Activated CD4-positive, alpha-beta T cell treated with anti-CD3 and anti-CD28 coated beads for 1 hour (primary cell): ENCODE data around the gene ARMCX4.
"Not testable (repeated sequence)": the region's sequence is repeated elsewhere in the genome, so short reads cannot be mapped to it uniquely, and the experiment has no call there.

ENCODE experiments used
- DNase-seq: peaks from one replicate; pipeline ENCODE4 v3.0.0-alpha.2; 2020

ARMCX4 gene

DNA sequence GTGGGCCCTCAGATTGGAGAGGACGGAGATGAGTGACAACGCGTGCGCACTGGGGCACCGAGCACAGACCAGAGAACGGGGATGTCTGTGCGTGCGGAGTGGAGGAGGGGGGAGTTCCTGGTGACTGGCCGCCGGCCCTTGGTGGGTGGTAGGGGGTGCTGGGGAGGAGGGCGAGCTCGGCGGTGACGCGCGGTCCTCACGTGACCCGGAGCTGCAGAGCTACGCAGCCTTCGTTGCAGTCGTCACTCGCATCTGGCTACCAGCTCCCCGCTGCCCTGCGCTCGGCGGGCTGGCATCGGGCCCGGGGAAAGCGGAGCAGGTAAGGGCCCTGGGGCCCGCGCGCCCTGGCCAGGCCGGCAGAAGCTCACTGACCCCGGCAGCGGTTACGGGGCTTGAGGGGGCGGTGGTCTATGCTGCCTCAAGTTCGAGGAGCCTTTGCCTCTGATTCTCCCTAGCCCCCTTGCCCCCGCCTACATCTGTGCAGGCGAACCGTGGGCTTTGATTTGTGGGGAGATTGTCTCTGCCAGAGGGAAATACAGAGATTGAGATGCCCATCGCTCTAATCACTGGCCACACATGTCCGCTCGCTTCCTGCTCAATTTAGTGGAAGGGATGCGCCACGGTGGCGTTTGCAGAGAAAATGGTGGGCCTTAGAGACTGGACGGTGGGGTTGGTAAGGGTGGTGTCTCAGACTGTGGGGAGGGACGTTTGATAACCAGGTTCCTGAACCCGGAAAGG lies at the start of gene ARMCX4:
TSS of gene ARMCX4 (plus strand) at position 245 of the 738 bp plus-strand sequence. CDS start 3,134 bp downstream, outside the sequence.
- DNase-seq: peak; percentile 16

DNA sequence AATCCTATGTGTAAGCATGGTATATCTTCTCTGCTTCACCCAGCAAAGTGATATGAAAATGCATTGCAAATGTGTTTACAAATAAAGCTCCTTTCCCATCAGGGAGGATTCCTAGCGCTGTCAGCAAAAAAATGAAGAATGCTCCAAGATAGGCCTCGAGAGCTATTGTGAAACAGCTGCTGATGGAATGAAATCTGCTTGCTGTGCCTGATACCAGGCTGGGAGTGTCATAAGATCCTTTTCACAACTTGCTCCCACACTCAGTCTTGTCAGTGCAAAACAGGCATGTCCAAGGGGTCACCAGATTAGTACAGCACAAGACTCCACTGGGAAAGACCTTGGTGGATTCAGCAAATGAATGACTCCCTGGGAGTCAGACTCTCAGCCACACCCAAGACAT lies 43.2 kb upstream of the ARMCX4 start:
- DNase-seq: no peak

DNA sequence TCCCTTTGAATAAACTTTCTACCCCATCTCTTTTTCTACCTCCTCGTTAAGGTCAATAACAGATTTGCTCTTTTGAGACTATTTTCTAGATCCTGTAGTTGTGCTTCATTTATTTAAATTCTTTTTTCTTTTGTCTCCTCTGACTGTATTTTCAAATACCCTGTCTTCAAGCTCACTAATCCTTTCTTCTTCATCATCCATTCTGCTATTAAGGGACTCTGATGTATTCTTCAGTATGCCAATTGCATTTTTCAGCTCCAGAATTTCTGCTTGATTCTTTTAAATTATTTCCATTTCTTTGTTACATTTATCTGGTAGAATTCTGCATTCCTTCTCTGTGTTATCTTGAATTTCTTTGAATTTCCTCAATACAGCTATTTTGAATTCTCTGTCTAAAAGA lies 36.0 kb upstream of the ARMCX4 start:
- no peak for DNase-seq

DNA sequence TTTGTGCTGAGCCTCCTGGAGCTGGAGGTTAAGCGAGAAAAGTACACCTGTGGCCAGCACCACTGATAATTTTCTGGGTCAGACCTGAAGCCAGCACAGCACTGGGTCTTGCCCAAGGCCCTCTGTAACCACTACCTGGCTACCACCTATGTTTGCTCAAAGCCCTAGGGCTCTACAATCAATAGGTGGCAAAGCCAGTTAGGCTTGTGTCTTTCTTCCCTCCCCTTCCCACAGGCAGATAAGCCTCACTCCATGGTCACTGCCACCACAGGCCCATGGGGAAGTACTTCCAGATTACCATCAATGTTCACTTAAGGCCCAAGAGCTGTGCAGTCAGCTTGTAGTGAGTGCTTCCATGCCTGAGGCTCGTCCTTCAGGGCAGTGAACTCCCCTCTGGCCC lies 35.2 kb upstream of the ARMCX4 start:
- no peak for DNase-seq

DNA sequence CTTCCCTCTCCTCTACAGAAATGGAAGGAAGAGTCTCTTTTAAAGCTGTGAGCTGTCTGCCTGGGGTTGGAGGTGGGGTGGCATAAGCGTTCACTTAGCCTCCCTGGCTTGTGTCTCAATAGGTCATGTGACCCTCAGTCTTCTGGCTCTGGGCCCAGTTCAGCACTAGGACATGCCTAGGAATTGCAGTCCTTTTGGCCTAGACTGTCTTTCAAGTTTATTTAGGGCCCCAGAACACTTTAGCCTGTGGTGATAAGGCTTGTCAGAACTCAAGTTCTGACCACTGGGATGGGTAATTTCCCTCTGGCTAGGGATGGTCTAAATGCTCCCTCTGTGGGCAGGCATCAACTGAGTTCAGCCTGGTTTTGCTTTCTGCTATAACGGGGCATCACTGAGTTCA lies 34.3 kb upstream of the ARMCX4 start:
- no peak for DNase-seq

DNA sequence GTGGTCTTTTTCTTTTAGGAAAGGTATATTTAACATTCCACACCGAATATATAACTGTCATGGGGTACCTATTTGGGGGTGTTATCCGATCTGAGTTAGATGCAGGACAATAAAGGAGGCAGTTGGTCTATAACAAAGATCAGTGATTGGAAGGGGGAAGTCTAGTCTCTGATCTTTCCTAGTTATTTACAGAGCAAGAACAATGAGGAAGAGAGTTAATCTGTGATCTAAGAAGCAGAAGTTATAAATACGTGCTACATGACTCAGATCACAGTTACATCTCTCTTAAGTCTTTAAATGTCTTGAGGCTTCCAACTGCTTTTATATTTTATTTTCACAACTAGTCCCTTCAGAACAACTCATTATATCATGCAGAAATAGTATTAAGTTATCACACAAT lies 33.2 kb upstream of the ARMCX4 start:
- DNase-seq: no peak

DNA sequence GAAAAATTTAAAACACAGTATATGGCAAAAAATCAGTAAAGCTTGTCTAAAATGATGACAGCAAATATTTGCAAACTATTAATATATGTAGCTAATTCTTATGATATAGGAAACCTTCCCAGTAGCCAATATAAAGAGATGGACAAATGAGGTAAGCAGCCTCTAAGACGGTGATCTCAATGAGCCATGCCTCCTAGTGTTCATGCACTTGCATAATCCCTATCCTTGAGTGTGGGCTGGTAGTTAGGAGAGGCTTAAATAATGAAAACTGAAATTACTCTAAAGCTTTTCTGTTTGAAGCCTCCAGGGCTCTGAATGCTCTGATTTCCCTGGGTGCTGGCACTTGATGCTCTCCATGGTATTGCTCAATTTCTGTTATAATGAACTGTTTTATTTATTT lies 24.6 kb upstream of the ARMCX4 start:
- no peak for DNase-seq

DNA sequence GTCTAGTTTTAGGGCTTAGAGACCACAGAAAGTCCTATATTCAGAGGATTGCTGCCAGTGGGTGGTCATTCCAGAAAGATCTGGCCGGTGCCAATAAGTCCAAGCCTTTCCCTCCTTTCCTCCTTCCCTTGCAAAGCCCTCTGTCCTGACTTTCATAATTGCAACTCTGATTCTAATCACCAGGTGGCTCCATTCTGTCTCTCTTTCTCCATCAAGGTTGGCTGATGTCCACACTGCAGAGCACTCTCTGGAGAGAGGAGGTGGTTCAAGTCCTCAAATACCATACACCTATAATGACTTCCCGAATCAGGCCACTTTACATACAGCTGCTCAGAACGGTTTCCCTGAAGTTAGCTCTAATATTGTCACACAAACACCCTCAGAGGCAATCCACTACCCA lies 22.4 kb upstream of the ARMCX4 start:
- DNase-seq: no peak

DNA sequence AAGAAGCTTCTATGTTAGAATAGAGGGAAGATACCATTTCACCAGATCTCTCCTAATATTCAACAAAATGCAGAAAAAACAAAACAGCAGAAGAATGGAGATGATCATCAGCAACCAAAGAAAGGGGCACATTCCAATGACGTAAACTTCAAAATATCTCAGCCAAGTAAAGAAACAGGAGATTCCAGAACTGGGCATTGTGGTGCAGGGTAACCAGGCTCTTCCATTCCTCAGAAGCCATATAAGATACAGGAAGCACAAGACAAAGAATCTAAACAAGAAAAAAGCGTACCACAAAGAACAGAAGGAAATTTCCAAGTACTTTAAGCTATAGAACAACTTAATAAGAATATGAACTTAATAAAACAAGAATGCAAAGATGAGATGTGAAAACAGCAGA lies 6.9 kb upstream of the ARMCX4 start:
- DNase-seq: no peak

DNA sequence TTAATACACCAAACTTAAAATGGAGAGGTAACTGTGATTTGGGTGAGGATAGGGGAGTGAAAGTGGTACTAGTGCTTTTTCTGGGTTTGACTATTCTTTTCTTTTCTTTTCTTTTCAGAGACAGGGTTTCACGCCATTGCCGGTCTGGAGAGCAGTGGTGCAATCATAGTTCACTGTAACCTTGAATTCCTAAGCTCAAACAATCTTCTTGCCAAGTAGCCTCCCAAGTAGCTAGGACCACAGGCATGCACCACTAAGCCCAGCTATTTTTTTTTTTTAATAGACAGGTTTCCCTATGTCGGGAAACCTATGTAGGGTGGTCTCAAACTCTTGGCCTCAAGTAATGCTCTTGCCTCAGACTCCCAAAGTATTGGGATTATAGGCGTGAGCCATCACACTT lies 3.0 kb upstream of the ARMCX4 start:
- DNase-seq: no peak

DNA sequence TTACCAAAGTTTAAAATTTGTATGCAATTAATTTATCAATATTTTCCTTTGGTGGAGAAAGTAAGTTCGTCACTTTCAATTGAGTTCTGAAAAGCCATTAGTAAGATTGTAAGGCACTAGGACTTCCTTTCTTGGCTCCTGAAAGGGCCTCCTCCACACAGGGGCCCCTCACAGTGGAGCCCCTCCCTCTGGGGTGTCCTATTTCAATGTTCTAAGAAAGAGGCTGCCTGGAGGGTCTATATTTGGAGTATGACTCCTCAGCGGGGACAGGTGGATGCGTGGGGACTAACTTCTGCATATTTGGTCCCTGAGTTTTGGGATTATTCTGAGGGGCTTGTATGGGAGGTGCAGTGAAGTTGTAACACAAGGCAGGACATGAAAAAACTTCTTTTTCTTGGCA lies 1.6 kb upstream of the ARMCX4 start:
- DNase-seq: no peak

DNA sequence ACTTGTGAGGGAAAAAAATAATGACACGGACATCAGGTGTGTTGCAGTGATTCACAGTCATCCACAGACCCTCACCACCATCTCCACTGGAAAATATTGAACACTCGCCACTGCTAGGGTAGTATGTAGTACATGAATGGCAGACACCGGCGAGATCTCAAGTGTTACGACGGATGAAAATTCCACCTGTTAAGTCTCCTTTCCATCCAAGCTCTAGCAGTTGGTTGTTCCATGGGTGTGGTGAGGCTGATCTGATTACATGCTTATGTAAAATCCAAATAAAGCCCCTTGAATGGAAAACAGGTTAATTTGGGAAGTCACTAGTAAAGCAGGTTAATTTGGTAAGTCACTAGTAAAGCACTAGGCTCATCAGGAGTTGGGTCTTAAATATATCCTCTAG lies 1.1 kb upstream of the ARMCX4 start:
- DNase-seq: no peak

DNA sequence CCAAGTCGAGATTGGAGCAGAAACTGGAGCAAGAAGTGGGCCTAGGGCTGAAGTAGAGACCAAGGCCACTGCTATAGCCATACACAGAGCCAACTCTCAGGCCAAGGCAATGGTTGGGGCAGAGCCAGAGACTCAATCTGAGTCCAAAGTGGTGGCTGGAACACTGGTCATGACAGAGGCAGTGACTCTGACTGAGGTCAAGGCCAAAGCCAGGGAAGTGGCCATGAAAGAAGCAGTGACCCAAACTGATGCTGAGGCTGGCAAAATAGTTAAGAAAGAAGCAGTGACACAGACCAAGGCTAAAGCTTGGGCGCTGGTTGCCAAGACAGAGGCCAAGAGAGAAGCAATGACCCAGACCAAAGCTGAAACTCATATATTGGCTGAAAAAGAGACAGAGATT lies 3.5 kb downstream of the ARMCX4 start:
- DNase-seq: no peak

DNA sequence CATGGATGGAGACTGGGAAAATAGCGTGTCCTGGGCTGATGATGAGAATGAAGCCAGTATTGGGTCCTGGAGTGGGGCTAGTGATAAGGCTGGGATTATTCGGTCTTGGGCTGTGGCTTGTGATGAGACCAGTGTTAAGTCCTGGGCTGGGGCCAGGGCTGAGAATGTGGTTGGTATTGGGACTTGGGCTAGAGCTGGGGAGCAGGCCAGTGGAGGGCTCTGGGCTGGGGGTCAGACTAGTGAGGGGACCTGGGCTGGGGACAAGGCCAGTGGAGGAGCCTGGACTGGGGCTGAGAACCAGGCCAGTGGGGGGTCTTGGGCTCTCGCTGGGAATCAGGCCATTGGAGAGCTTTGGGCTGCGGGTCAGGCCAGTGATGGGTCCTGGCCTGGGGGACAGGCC lies 6.7 kb downstream of the ARMCX4 start:
- DNase-seq: no peak

DNA sequence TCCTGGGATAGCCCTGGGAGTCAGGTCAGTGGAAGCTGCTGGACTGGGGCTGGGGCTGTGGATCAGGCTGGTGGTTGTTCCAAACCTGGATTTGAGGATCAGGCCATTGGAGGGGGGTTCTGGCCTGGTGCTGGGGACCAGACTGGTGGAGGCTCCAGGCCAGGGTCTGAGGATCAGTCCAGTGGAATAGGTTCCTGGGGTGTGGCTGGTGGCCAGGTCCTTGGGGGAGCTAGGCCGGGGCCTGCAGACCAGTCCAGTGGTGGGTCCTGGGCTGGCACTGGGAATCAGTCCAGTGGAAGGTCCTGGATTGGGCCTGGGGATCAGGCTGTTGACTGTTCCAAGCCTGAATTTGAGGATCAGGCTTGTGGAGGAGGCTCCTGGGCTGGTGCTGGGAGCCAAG lies 8.0 kb downstream of the ARMCX4 start:
- no peak for DNase-seq

DNA sequence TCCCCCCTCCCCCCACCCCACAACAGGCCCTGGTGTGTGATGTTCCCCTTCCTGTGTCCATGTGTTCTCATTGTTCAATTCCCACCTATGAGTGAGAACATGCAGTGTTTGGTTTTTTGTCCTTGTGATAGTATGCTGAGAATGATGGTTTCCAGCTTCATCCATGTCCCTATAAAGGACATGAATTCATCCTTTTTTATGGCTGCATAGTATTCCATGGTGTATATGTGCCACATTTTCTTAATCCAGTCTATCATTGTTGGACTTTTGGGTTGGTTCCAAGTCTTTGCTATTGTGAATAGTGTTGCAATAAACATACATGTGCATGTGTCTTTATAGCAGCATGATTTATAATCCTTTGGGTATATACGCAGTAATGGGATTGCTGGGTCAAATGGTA lies 17.7 kb downstream of the ARMCX4 start:
- DNase-seq: not testable (repeated sequence)

DNA sequence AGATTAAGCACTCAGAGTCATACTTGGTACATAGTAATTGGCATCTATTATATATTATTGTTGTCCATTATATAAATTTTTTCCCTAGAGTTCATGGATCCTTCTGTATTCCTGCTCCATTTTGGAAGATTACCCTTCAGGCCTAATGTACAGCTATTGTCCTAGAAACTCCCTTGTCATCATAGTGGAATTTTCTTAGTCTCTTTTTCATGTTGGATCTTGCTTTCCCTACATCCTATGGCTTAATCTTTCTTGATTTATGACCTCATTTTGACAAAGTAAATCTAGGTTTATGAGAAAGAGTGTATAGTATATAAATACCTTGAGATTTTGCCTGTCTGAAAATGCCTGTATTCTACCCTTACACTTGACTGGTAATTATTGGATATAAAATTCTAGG lies 22.1 kb downstream of the ARMCX4 start:
- no peak for DNase-seq

DNA sequence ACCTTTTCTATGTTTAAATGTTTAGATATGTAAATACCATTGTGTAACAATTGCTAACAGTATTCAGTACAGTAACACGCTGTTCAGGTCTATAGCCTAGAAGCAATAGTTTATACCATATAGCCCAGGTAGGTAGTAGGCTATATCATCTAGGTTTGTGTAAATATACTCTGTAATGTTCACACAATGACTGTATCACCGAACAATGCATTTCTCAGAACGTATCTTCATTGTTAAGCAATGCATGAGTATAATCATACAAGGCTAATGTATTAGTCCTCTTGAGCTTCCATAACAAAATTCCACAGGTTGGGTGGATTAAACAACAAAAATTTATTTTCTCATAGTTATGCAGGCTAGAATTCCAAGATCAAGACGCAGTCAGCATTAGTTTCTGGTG lies 22.7 kb downstream of the ARMCX4 start:
- DNase-seq: no peak

DNA sequence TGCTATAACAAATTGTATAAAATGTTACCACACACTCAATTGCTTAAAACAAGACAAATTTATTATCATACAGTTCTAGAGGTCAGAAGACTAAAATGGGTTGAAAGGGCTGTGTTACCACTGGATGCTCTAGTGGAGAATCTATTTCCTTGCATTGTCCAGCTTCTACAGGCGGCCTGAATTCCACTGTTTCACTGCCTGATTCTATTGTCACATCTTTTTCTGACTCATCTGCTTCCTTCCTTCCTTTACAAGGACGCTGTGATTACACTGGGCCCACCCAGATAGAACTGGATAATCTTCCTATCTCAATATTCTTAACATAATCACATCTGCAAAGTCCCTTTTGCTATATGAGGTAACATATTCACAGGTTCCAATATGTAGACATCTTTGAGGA lies 45.7 kb downstream of the ARMCX4 start:
- no peak for DNase-seq
